H1 (cell line): Measurements from ENCODE around the gene TLR10. TPM values are rescaled to one million over a fixed set of nuclear protein-coding genes. Genes with fewer than 3 reads are reported as not detected.

ENCODE experiments used
- CTCF ChIA-PET: fragments of 300-600 bp; sonication (Branson Sonifier 250); formaldehyde crosslinking; loops from one replicate; lab custom pipeline; 2021; ENCODE audit not compliant: partially characterized antibody; lab: Charles Lee
- POLR2A ChIA-PET: fragments of 300-600 bp; sonication (Branson Sonifier 250); formaldehyde crosslinking; loops from one replicate; lab custom pipeline; 2021; ENCODE audit warnings: inconsistent platforms; ENCODE audit not compliant: partially characterized antibody; lab: Charles Lee
- DNase-seq, 2 experiments: peaks; one replicate each; pipeline versions ENCODE4 v3.0.0 to v3.0.0-alpha.2; 2010 to 2022; ENCODE audit warnings: low spot score in 2 of 2, low read depth in 1 of 2, mixed read lengths in 1 of 2
- FAIRE-seq: peaks from 2 replicates; lab custom pipeline; 2011; peaks lifted over from hg19 to GRCh38; lab: Jason Lieb, UNC
- H2AFZ ChIP-seq: 2 replicates; pipeline ENCODE4 v1.8.1; 2012; ENCODE audit warnings: low read length, inconsistent platforms
- H2AK5ac ChIP-seq: 2 replicates; pipeline ENCODE4 v1.6.1; 2013; ENCODE audit warnings: low read depth, low read length
- H2BK120ac ChIP-seq: replicated peaks from 2 replicates; pipeline ENCODE3; 2013; ENCODE audit warnings: low read depth, low read length, inconsistent platforms
- H2BK12ac ChIP-seq: 2 replicates; pipeline ENCODE4 v1.6.1; 2013; ENCODE audit warnings: low read depth, low read length
- H2BK15ac ChIP-seq: 2 replicates; pipeline ENCODE4 v1.6.1; 2013; ENCODE audit warnings: low read length
- H2BK20ac ChIP-seq: 2 replicates; pipeline ENCODE4 v1.6.1; 2013; ENCODE audit warnings: low read length
- H2BK5ac ChIP-seq: 2 replicates; pipeline ENCODE4 v1.6.1; 2013; ENCODE audit warnings: low read depth, low read length
- H3K14ac ChIP-seq: 2 replicates; pipeline ENCODE4 v1.6.1; 2013; ENCODE audit warnings: inconsistent platforms; ENCODE audit not compliant: insufficient read length
- H3K18ac ChIP-seq: 2 replicates; pipeline ENCODE4 v1.6.1; 2013; ENCODE audit warnings: low read length; ENCODE audit errors: extremely low read depth
- H3K23ac ChIP-seq: 2 replicates; pipeline ENCODE4 v1.6.1; 2013; ENCODE audit warnings: inconsistent platforms; ENCODE audit not compliant: insufficient read length
- H3K23me2 ChIP-seq: 2 replicates; pipeline ENCODE4 v1.6.1; 2013; ENCODE audit warnings: low read depth, low read length
- H3K27ac ChIP-seq: 2 replicates; pipeline ENCODE4 v1.6.1; 2011; ENCODE audit warnings: low read depth, low read length, inconsistent platforms
- H3K27me3 ChIP-seq, 4 experiments: replicated peaks in 1 of 4; 1 replicate in 1 of 4; 2 replicates in 3 of 4; pipeline versions ENCODE4 v1.6.1 to v1.8.1; 2011 to 2013; ENCODE audit warnings: low read length in 3 of 4, mild to moderate bottlenecking in 3 of 4, inconsistent platforms in 2 of 4, mixed read lengths in 2 of 4, moderate library complexity in 1 of 4; ENCODE audit not compliant: control insufficient read depth in 3 of 4, insufficient read depth in 3 of 4; ENCODE audit errors: extremely low read depth in 1 of 4
- H3K36me3 ChIP-seq, 4 experiments: 2 replicates each; pipeline versions ENCODE4 v1.6.1 to v1.8.1; 2011 to 2013; ENCODE audit warnings: mild to moderate bottlenecking in 4 of 4, low read length in 3 of 4, moderate library complexity in 2 of 4, control low read depth in 1 of 4, inconsistent platforms in 1 of 4; ENCODE audit not compliant: insufficient read depth in 4 of 4, control insufficient read depth in 2 of 4
- H3K4ac ChIP-seq: replicated peaks from 2 replicates; pipeline ENCODE3; 2013; ENCODE audit warnings: low read length, low read depth, mixed read lengths, inconsistent platforms; ENCODE audit not compliant: insufficient read length
- H3K4me1 ChIP-seq, 4 experiments: replicated peaks in 1 of 4; 1 replicate in 1 of 4; 2 replicates in 3 of 4; pipeline versions ENCODE4 v1.6.1 to v1.8.1; 2011 to 2013; ENCODE audit warnings: low read length in 3 of 4, inconsistent platforms in 2 of 4, mixed read lengths in 1 of 4; ENCODE audit not compliant: insufficient read depth in 4 of 4, control insufficient read depth in 3 of 4
- H3K4me2 ChIP-seq, 2 experiments: 2 replicates each; pipeline versions ENCODE4 v1.6.1 to v1.8.1; 2011 to 2013; ENCODE audit warnings: low read depth in 2 of 2, low read length in 2 of 2, control low read depth in 1 of 2, inconsistent platforms in 1 of 2, mild to moderate bottlenecking in 1 of 2; ENCODE audit not compliant: insufficient read depth in 1 of 2
- H3K4me3 ChIP-seq, 4 experiments: fragments of 200-600, 300-600 bp in 1 of 4; sonication (generic), shearing (Covaris generic), sonication (Bioruptor Twin) in 1 of 4; 2 replicates each; pipeline versions ENCODE4 v1.5.1 to v1.8.1; 2011 to 2016; ENCODE audit warnings: low read length in 4 of 4, low read depth in 3 of 4, control low read depth in 2 of 4, inconsistent platforms in 2 of 4, mild to moderate bottlenecking in 2 of 4, mixed read lengths in 1 of 4, moderate library complexity in 1 of 4; ENCODE audit not compliant: insufficient read depth in 2 of 4; ENCODE audit errors: extremely low read depth in 1 of 4
- H3K56ac ChIP-seq: replicated peaks from 2 replicates; pipeline ENCODE3; 2013; ENCODE audit warnings: low read depth, mild to moderate bottlenecking, mixed read lengths, low read length, inconsistent platforms; ENCODE audit not compliant: insufficient read length
- H3K79me1 ChIP-seq: 2 replicates; pipeline ENCODE4 v1.6.1; 2013; ENCODE audit warnings: low read depth, low read length, control low read depth
- H3K79me2 ChIP-seq, 2 experiments: 2 replicates each; pipeline versions ENCODE4 v1.6.1 to v1.8.1; 2012 to 2013; ENCODE audit warnings: low read length in 2 of 2, mild to moderate bottlenecking in 2 of 2, inconsistent platforms in 1 of 2; ENCODE audit not compliant: insufficient read depth in 2 of 2, control insufficient read depth in 1 of 2
- H3K9ac ChIP-seq, 4 experiments: replicated peaks in 1 of 4; 1 replicate in 1 of 4; 2 replicates in 3 of 4; pipeline versions ENCODE4 v1.6.1 to v1.8.1; 2011 to 2013; ENCODE audit warnings: low read depth in 3 of 4, low read length in 3 of 4, control low read depth in 2 of 4, mild to moderate bottlenecking in 2 of 4, moderate library complexity in 2 of 4, inconsistent platforms in 1 of 4; ENCODE audit errors: extremely low read depth in 1 of 4
- H3K9me3 ChIP-seq, 2 experiments: 2 replicates each; pipeline versions ENCODE4 v1.6.1 to v1.8.1; 2012 to 2013; ENCODE audit warnings: mild to moderate bottlenecking in 2 of 2, moderate library complexity in 2 of 2, control low read depth in 1 of 2, inconsistent platforms in 1 of 2, low read depth in 1 of 2, low read length in 1 of 2, mixed read lengths in 1 of 2; ENCODE audit not compliant: insufficient read depth in 2 of 2
- H4K20me1 ChIP-seq, 2 experiments: replicated peaks in 1 of 2; 2 replicates each; pipeline versions ENCODE3 to v1.8.1; 2011 to 2013; ENCODE audit warnings: inconsistent platforms in 2 of 2, low read length in 2 of 2, mild to moderate bottlenecking in 1 of 2; ENCODE audit not compliant: insufficient read depth in 2 of 2, control insufficient read depth in 1 of 2
- H4K5ac ChIP-seq: 2 replicates; pipeline ENCODE4 v1.6.1; 2013; ENCODE audit warnings: low read length, low read depth, mixed read lengths, inconsistent platforms; ENCODE audit not compliant: insufficient read length
- H4K8ac ChIP-seq: 2 replicates; pipeline ENCODE4 v1.8.0; 2013; ENCODE audit warnings: mild to moderate bottlenecking, moderate library complexity, low read length, inconsistent platforms; ENCODE audit not compliant: insufficient read depth; ENCODE audit errors: extremely low read depth
- H4K91ac ChIP-seq: replicated peaks from 2 replicates; pipeline ENCODE3; 2013; ENCODE audit warnings: low read length, mixed read lengths, inconsistent platforms; ENCODE audit not compliant: insufficient read length
- E2F6 ChIP-seq: IDR thresholded peaks from 2 replicates; pipeline ENCODE4 v1.6.1; 2012; ENCODE audit warnings: inconsistent platforms
- EGR1 ChIP-seq: IDR thresholded peaks from 2 replicates; pipeline ENCODE4 v1.6.1; 2011; ENCODE audit warnings: low read depth, low read length, borderline replicate concordance
- EP300 ChIP-seq, 2 experiments: IDR thresholded peaks; 1 replicate in 1 of 2; 2 replicates in 1 of 2; pipeline ENCODE4 v1.6.1; 2011 to 2012; ENCODE audit warnings: low read depth in 2 of 2, low read length in 2 of 2, mild to moderate bottlenecking in 2 of 2, borderline replicate concordance in 1 of 2, inconsistent platforms in 1 of 2, moderate library complexity in 1 of 2
- KDM5A ChIP-seq: fragments of 200-600 bp; IDR thresholded peaks from 2 replicates; pipeline ENCODE4 v1.7.1; 2012; ENCODE audit warnings: mild to moderate bottlenecking, low read length, inconsistent platforms, mixed read lengths
- MAFK ChIP-seq: IDR thresholded peaks from 2 replicates; pipeline ENCODE4 v1.6.1; 2012; ENCODE audit warnings: low read depth, mild to moderate bottlenecking, improper control_type of control experiment, low read length
- SP1 ChIP-seq: IDR thresholded peaks from 2 replicates; pipeline ENCODE4 v1.6.1; 2011; ENCODE audit warnings: low read depth, low read length
- TCF12 ChIP-seq: IDR thresholded peaks from 2 replicates; pipeline ENCODE4 v1.6.1; 2011; ENCODE audit warnings: low read depth, mild to moderate bottlenecking, low read length
- WGBS, 2 experiments: shearing (Covaris generic) in 1 of 2; methylation state at CpG; one replicate each; pipeline versions ENCODE4 v1.1.6 to v1.1.7; 2013 to 2015; ENCODE audit warnings: low lambda C conversion rate in 2 of 2, mixed read lengths in 2 of 2, inconsistent platforms in 1 of 2, low coverage in 1 of 2, missing lambda C conversion rate in 1 of 2; ENCODE audit not compliant: insufficient replicate concordance in 2 of 2, insufficient coverage in 1 of 2, insufficient read length in 1 of 2; ENCODE audit errors: extremely low coverage in 1 of 2, missing lambda C conversion rate in 1 of 2; 5-methylcytosine and 5-hydroxymethylcytosine counted together
- polyA plus RNA-seq, 7 experiments: library from polyadenylated mRNA; depleted of rRNA in 3 of 7; stranded (reverse) in 5 of 7; unstranded in 2 of 7; fragments of >200 nt in 5 of 7; fragments of 200-250 nt in 2 of 7; gene quantifications; 1 replicate in 5 of 7; 2 replicates in 1 of 7; 4 replicates in 1 of 7; pipeline versions ENCODE4 v1.2.1 to v1.2.3, GENCODE V29; 2011 to 2013; ENCODE audit warnings: missing spikeins in 2 of 7, mixed read lengths in 2 of 7
- total RNA-seq: library from RNA; stranded (reverse); fragmentation: NEBNext Ultra II Directional; extraction: Animal tissue kit (Norgen Biotek cat#: 25700); gene quantifications from 2 replicates; pipeline ENCODE4 v1.2.1, GENCODE V29; 2021

TLR10 gene
- total and polyA plus RNA-seq, 2 of the 8 experiments (the other 6 are each of a cell fraction or from before 2014, with no cell fraction given): not detected

DNA sequence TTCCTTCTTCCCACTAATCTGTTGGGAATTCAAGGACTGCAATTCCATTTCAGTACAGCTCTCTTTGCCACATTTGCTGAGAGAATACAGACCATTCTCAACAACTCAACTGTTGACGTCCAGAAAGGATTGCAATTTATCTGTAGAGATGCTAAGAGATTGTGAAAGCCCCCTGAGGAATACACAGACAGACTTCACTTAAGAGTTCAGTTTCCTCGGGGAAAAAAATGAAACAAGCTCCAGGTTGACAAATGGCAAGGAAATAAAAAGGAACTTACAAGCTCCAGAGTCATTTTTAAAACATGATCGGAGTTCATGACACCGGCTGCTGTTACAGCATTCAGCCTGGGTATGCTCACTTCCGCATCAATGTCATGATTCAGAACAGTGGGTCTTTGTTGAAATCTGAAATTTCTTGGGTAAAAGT is 13.8 kb downstream of the TLR10 start:
- Histone ChIP-seq H2BK5ac (no peak overlapping the region), H3K36me3 (no peaks in the 10 kb centered on the region), H3K27me3 (no peaks in the 10 kb centered on the region), H3K4ac (no peak overlapping the region), H3K79me1 (no peaks in the 10 kb centered on the region), H4K5ac (no peak overlapping the region), H4K8ac (no peak overlapping the region), H3K9me3 (no peaks in the 10 kb centered on the region), H3K4me3 (no peak overlapping the region), H2BK12ac (no peak overlapping the region), H3K4me2 (no peak overlapping the region), H3K27ac (no peak overlapping the region), H3K79me2 (no peaks in the 10 kb centered on the region), H2AFZ (no peak overlapping the region), H2AK5ac (no peak overlapping the region), H2BK15ac (no peak overlapping the region), H2BK20ac (no peak overlapping the region), H2BK120ac (no peak overlapping the region), H3K4me1 (no peaks in the 10 kb centered on the region), H4K20me1 (no peaks in the 10 kb centered on the region), H3K23ac (no peak overlapping the region), H3K18ac (no peak overlapping the region), H4K91ac (no peak overlapping the region), H3K9ac (no peak overlapping the region), H3K56ac (no peak overlapping the region), H3K14ac (no peak overlapping the region), H3K23me2 (no peaks in the 10 kb centered on the region)
- POLR2A ChIA-PET: no interaction called here
- WGBS, 2 experiments: 89% methylated on average over 5 of the region's 5 CpGs; no CpG with 5 or more reads in 1 of the 2 experiments
- CTCF ChIA-PET: interaction anchor here (4.4 to 8.0 kb wide), 2 partner anchors 10 to 13 kb away, joined by 32 to 77 read pairs; partner anchors contain the start of gene TLR10
- TF ChIP-seq EGR1: no peak
- TF ChIP-seq SP1: no peak
- no peak for TF ChIP-seq E2F6
- TF ChIP-seq MAFK: no peak
- TF ChIP-seq KDM5A: no peak
- no peak for TF ChIP-seq TCF12
- no peak for TF ChIP-seq EP300 (IDR thresholded peaks at IDR 0.05; ENCODE audit: borderline replicate concordance in 1 of 2, low read depth in 2 of 2, low read length in 2 of 2)
- DNase-seq: no peak
- FAIRE-seq: no peak
